Nephron (organoid): ENCODE measurements around the gene WNT8B.

ENCODE experiments used
- H3K27ac Mint-ChIP-seq, 3 experiments: 2 replicates each; pipeline ENCODE4 v1.8.0; 2020; ENCODE audit warnings: mixed read lengths in 3 of 3, mild to moderate bottlenecking in 2 of 3, moderate library complexity in 1 of 3
- H3K27me3 Mint-ChIP-seq: 2 replicates; pipeline ENCODE4 v1.8.0; 2021; ENCODE audit warnings: low read depth, mild to moderate bottlenecking, moderate library complexity, mixed read lengths
- H3K36me3 Mint-ChIP-seq: 2 replicates; pipeline ENCODE4 v1.8.0; 2020; ENCODE audit warnings: low read depth, mixed read lengths
- H3K4me1 Mint-ChIP-seq: 2 replicates; pipeline ENCODE4 v1.8.0; 2020; ENCODE audit warnings: mixed read lengths
- H3K4me3 Mint-ChIP-seq, 3 experiments: 2 replicates each; pipeline ENCODE4 v1.8.0; 2020; ENCODE audit warnings: mild to moderate bottlenecking in 3 of 3, mixed read lengths in 3 of 3, moderate library complexity in 2 of 3
- H3K9me3 Mint-ChIP-seq: 2 replicates; pipeline ENCODE4 v1.8.0; 2020; ENCODE audit warnings: mixed read lengths
- CTCF ChIP-seq, 3 experiments: fragments of 200-600 bp; sonication (generic); IDR thresholded peaks; one replicate each; pipeline ENCODE4 v1.5.0; 2021; ENCODE audit warnings: antibody characterized with exemption in 3 of 3; ENCODE audit not compliant: unreplicated experiment in 3 of 3

WNT8B gene

GRCh38 chr10:100528123-100528886, 65.5 kb downstream of the WNT8B start:
- H3K4me3 Mint-ChIP-seq, result peak overlapping the region; percentile 99 to 100 (median 99)
- peaks cover 34% of the 10 kb centered on the region for H3K36me3 Mint-ChIP-seq
- H3K27ac Mint-ChIP-seq, result peak overlapping the region in 2 of 3 experiments; percentile 27 to 31
- no peaks in the 10 kb centered on the region for H3K9me3 Mint-ChIP-seq
- peaks cover 16% of the 10 kb centered on the region for H3K4me1 Mint-ChIP-seq
- H3K27me3 Mint-ChIP-seq, result no peaks in the 10 kb centered on the region
- no peak for TF ChIP-seq CTCF (IDR thresholded peaks at IDR 0.05; ENCODE audit: unreplicated experiment in 3 of 3)

- Mint-ChIP-seq H3K27ac (peak overlapping the region; percentile 83 to 96 (median 95)), H3K4me3 (peak overlapping the region; percentile 99 to 100 (median 99)), H3K27me3 (no peaks in the 10 kb centered on the region), H3K9me3 (no peaks in the 10 kb centered on the region), H3K4me1 (peaks cover 16% of the 10 kb centered on the region), H3K36me3 (peaks cover 27% of the 10 kb centered on the region)
- TF ChIP-seq CTCF (IDR thresholded peaks at IDR 0.05; ENCODE audit: unreplicated experiment in 3 of 3), result no peak
Measured at GRCh38 chr10:100528921-100529474, 66.2 kb downstream of the WNT8B start.

- Mint-ChIP-seq H3K4me3 (peak within 1 kb of the TSS; percentile 99 to 100 (median 99)), H3K27me3 (no peaks in the 10 kb centered on the region), H3K36me3 (peaks cover 23% of the 10 kb centered on the region), H3K4me1 (peaks cover 16% of the 10 kb centered on the region), H3K27ac (peak within 1 kb of the TSS; percentile 83 to 96 (median 95)), H3K9me3 (no peaks in the 10 kb centered on the region)
- TF ChIP-seq CTCF (IDR thresholded peaks at IDR 0.05; ENCODE audit: unreplicated experiment in 3 of 3), result no peak
Measured at GRCh38 chr10:100529475-100530298, 66.9 kb downstream of the WNT8B start, which contains the start of gene NDUFB8. Gene NDUFB8, minus strand, starts transcription at chr10:100529871. Its CDS starts 20 bp downstream, at chr10:100529851.

GRCh38 chr10:100531761-100532160, 69.0 kb downstream of the WNT8B start:
- H3K27ac Mint-ChIP-seq, result no peak overlapping the region
- no peaks in the 10 kb centered on the region for H3K9me3 Mint-ChIP-seq
- H3K4me1 Mint-ChIP-seq, result peaks cover 16% of the 10 kb centered on the region
- no peak for TF ChIP-seq CTCF (IDR thresholded peaks at IDR 0.05; ENCODE audit: unreplicated experiment in 3 of 3)
- H3K27me3 Mint-ChIP-seq, result no peaks in the 10 kb centered on the region
- H3K4me3 Mint-ChIP-seq, result peak overlapping the region in 2 of 3 experiments; percentile 10 to 72
- peaks cover 5% of the 10 kb centered on the region for H3K36me3 Mint-ChIP-seq
